K562 (cell line): ENCODE data around the gene VIPR2. TPM values are rescaled to one million over a fixed set of nuclear protein-coding genes. Genes with fewer than 3 reads are reported as not detected.
"Not testable (repeated sequence)": the region's sequence is repeated elsewhere in the genome, so short reads cannot be mapped to it uniquely, and the experiment has no call there.

Source experiments
- ATAC-seq: fragments of 200-7000 bp; cut with Tn5 transposase; 3 replicates; pipeline ENCODE4 v1.9.1; 2020; ENCODE audit warnings: moderate library complexity
- BruUV-seq: library from RNA; stranded (reverse); fragments of 400-500 nt; replicated peaks from 2 replicates; lab custom pipeline; 2021; lab: Mats Ljungman, UMichigan
- CTCF ChIA-PET: fragments of 300-600 bp; formaldehyde crosslinking; extraction: SDS; loops from one replicate; lab custom pipeline; 2021; ENCODE audit warnings: low intra/inter-chr PET ratio; lab: Yijun Ruan, JAX
- POLR2A ChIA-PET: fragments of 300-600, 350-650 bp; sonication (Branson Sonifier 250); formaldehyde crosslinking; extraction: SDS; loops from one replicate; lab custom pipeline; 2021; ENCODE audit warnings: antibody characterized with exemption, inconsistent platforms; lab: Yijun Ruan, JAX
- DNase-seq, 4 experiments: peaks; one replicate each; pipeline versions ENCODE4 v3.0.0 to v3.0.0-alpha.2; 2011 to 2018; ENCODE audit warnings: low spot score in 3 of 4, mixed read lengths in 3 of 4; ENCODE audit errors: extremely low read depth in 1 of 4
- FAIRE-seq: peaks from 2 replicates; lab custom pipeline; 2011; peaks lifted over from hg19 to GRCh38; lab: Jason Lieb, UNC
- H2AFZ ChIP-seq: 2 replicates; pipeline ENCODE4 v1.6.0; 2011; ENCODE audit warnings: low read depth, low read length, control low read depth, inconsistent platforms
- H3K27ac ChIP-seq: fragments of 200-600 bp; 3 replicates; pipeline ENCODE4 v1.8.0; 2011; ENCODE audit warnings: low read depth, mild to moderate bottlenecking, control low read depth, inconsistent platforms, low read length, moderate library complexity, mixed read lengths; ENCODE audit errors: extremely low read depth
- H3K27me3 ChIP-seq, 2 experiments: fragments of 300-600 bp in 1 of 2; 2 replicates in 1 of 2; 3 replicates in 1 of 2; pipeline versions ENCODE4 v1.6.0 to v1.8.0; 2011; ENCODE audit warnings: inconsistent platforms in 2 of 2, low read length in 2 of 2, mild to moderate bottlenecking in 1 of 2, mixed read lengths in 1 of 2, moderate library complexity in 1 of 2; ENCODE audit not compliant: control insufficient read depth in 2 of 2, insufficient read depth in 2 of 2
- H3K36me3 ChIP-seq: fragments of 300-600 bp; 3 replicates; pipeline ENCODE4 v1.8.0; 2011; ENCODE audit warnings: mild to moderate bottlenecking, low read length, inconsistent platforms; ENCODE audit not compliant: control insufficient read depth, insufficient read depth
- H3K4me1 ChIP-seq, 2 experiments: fragments of 200-600 bp in 1 of 2; replicated peaks in 1 of 2; 2 replicates in 1 of 2; 3 replicates in 1 of 2; pipeline versions ENCODE4 v1.5.1 to v1.8.0; 2011; ENCODE audit warnings: inconsistent platforms in 2 of 2, low read length in 2 of 2, mild to moderate bottlenecking in 1 of 2, mixed read lengths in 1 of 2, moderate library complexity in 1 of 2; ENCODE audit not compliant: control insufficient read depth in 2 of 2, insufficient read depth in 2 of 2
- H3K4me2 ChIP-seq: 2 replicates; pipeline ENCODE4 v1.6.1; 2011; ENCODE audit warnings: low read length, control low read depth, inconsistent platforms, mixed read lengths; ENCODE audit not compliant: insufficient read depth
- H3K4me3 ChIP-seq: fragments of 200-600 bp; sonication (generic), shearing (Covaris generic); 2 replicates; pipeline ENCODE4 v1.5.1; 2016; ENCODE audit warnings: control low read depth, inconsistent platforms
- H3K79me2 ChIP-seq: fragments of 200-600 bp; 3 replicates; pipeline ENCODE4 v1.8.0; 2011; ENCODE audit warnings: low read length, inconsistent platforms; ENCODE audit not compliant: control insufficient read depth, insufficient read depth
- H3K9ac ChIP-seq, 2 experiments: 2 replicates each; pipeline versions ENCODE4 v1.6.0 to v1.6.1; 2011; ENCODE audit warnings: low read depth in 2 of 2, low read length in 2 of 2, control low read depth in 1 of 2, inconsistent platforms in 1 of 2, mild to moderate bottlenecking in 1 of 2, mixed read lengths in 1 of 2; ENCODE audit not compliant: insufficient read depth in 1 of 2
- H3K9me1 ChIP-seq: one replicate; pipeline ENCODE4 v1.6.0; 2011; ENCODE audit warnings: inconsistent platforms, mild to moderate bottlenecking, low read length, moderate library complexity; ENCODE audit not compliant: control insufficient read depth, insufficient read depth
- H3K9me3 ChIP-seq: replicated peaks from 2 replicates; pipeline ENCODE4 v1.5.1; 2011; ENCODE audit warnings: low read depth, low read length, inconsistent platforms; ENCODE audit not compliant: control insufficient read depth, insufficient read depth
- H4K20me1 ChIP-seq: replicated peaks from 2 replicates; pipeline ENCODE4 v1.6.1; 2011; ENCODE audit warnings: low read length, inconsistent platforms, mixed read lengths; ENCODE audit not compliant: control insufficient read depth, insufficient read depth
- C11orf30 ChIP-seq: fragments of 450-650 bp; IDR thresholded peaks from 2 replicates; pipeline ENCODE4 v1.6.1; 2016; ENCODE audit warnings: low read depth, mild to moderate bottlenecking
- MAFG ChIP-seq: fragments of 450-650 bp; conservative IDR thresholded peaks from 2 replicates; pipeline ENCODE4 v1.6.1; 2016; ENCODE audit warnings: missing genetic modification characterization, missing compliant biosample characterization
- ZNF121 ChIP-seq: sonication (generic); formaldehyde crosslinking; conservative IDR thresholded peaks from 2 replicates; pipeline ENCODE4 v1.8.0; 2022; ENCODE audit warnings: missing genetic modification reagents
- ZNF316 ChIP-seq: fragments of 450-650 bp; IDR thresholded peaks from 2 replicates; pipeline ENCODE4 v1.6.1; 2016
- WGBS: fragments of 100-300 bp; shearing (Covaris generic); methylation state at CpG from one replicate; pipeline ENCODE4 v1.1.6; 2016; ENCODE audit warnings: low coverage, mixed read lengths; ENCODE audit not compliant: insufficient coverage; ENCODE audit errors: missing lambda C conversion rate; 5-methylcytosine and 5-hydroxymethylcytosine counted together
- in situ Hi-C: fragments of 300-500 bp; cut with MboI; formaldehyde crosslinking; loops from 4 replicates; pipeline ENCODE4 v1.15.0; 2018; ENCODE audit warnings: inconsistent platforms, mixed read lengths
- intact Hi-C: fragments of 100-400 bp; cut with micrococcal nuclease; formaldehyde crosslinking; loops from 2 replicates; pipeline ENCODE4 v1.14.2; 2022
- polyA plus RNA-seq, 8 experiments: library from polyadenylated mRNA; depleted of rRNA in 4 of 8; stranded (reverse) in 5 of 8; unstranded in 3 of 8; fragments of >200 nt; fragmentation: Nextera tagmentation in 2 of 8; fragmentation: Illumina TruSeq in 1 of 8; extraction: Ambion mirVana in 2 of 8; extraction: Trizol in 1 of 8; gene quantifications; 2 replicates each; pipeline versions ENCODE4 v1.2.1 to v1.2.3, GENCODE V29; 2011 to 2014; ENCODE audit warnings: inconsistent platforms in 1 of 8, missing spikeins in 1 of 8
- total RNA-seq, 7 experiments: library from RNA; depleted of rRNA in 6 of 7; stranded (reverse); fragments of >200 nt in 6 of 7; fragmentation: Illumina TruSeq in 2 of 7; extraction: Trizol in 2 of 7; gene quantifications; 2 replicates each; pipeline versions ENCODE4 v1.2.1 to v1.2.3, GENCODE V29; 2011 to 2021; ENCODE audit warnings: low replicate concordance in 1 of 7

Gene VIPR2
- total and polyA plus RNA-seq, 9 of the 15 experiments (the other 6 are each of a cell fraction or from before 2014, with no cell fraction given): 0.04 TPM; not detected in 8

DNA sequence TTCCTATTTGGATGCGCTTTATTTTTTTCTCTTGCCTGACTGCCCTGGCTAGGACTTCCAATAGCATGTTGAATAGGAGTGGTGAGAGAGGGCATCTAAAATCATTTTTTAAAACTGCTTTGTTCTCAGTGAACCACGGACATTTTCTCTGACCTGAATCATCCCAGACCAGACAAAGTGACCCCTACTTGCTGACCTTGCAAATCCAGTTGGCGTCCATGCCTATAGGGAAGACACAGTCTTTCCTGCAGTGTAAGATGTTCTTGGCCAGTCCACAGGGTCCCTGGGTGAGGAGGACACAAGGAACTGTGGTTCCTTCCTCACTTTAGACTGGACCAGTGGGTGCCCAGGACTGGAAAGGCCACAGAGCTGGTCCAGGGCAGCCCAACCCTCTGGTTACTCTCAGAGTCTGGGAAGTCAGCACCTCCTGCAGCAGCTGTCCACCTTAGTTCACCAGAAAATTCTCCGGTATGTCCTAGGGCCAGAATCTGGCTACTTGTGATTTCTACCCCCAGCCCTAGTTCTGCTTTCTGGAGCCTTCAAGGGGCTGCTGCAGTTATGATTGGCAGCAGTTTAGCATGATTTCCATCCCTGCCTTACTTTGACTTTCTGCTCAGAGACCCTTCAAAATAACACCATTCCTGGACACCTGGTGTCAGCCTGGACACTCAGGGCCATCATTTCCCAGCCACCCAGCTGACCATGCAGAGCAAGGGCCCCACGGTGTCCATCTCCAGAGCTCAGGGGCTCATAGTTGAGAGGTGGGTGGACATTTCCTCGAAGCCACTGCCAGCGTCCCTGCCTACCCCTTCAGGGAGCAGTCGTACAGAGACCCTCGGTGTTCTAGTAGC, 19.3 kb downstream of the VIPR2 start:
- Histone ChIP-seq H3K27me3 (peaks cover 30 to 59% of the 10 kb centered on the region in 2 experiments; a peak in 4 of 5 replicates), H3K9ac (no peak overlapping the region), H2AFZ (no peak overlapping the region), H3K9me1 (no peaks in the 10 kb centered on the region), H3K27ac (no peak overlapping the region), H4K20me1 (no peaks in the 10 kb centered on the region; the same call in 1 of the 2 replicates), H3K4me1 (no peaks in the 10 kb centered on the region), H3K9me3 (no peaks in the 10 kb centered on the region), H3K36me3 (no peaks in the 10 kb centered on the region), H3K4me2 (no peak overlapping the region), H3K4me3 (no peak overlapping the region), H3K79me2 (no peaks in the 10 kb centered on the region)
- TF ChIP-seq C11orf30 (peak; percentile 30), ZNF121 (CRISPR knock-in tag) (no peak), ZNF316 (peak; percentile 54), MAFG (tag) (0 out of 2 replicates have a peak, but pooled peaks have one; percentile 13)
- in situ Hi-C loops (no loop called here), intact Hi-C loops (no loop called here)
- ChIA-PET POLR2A (no interaction called here), CTCF (no interaction called here)
- 4% methylated on average over 9 of the region's 9 CpGs for WGBS
- FAIRE-seq (no peak), DNase-seq (no peak), ATAC-seq (no peak)
- BruUV-seq: no TSS peak

DNA sequence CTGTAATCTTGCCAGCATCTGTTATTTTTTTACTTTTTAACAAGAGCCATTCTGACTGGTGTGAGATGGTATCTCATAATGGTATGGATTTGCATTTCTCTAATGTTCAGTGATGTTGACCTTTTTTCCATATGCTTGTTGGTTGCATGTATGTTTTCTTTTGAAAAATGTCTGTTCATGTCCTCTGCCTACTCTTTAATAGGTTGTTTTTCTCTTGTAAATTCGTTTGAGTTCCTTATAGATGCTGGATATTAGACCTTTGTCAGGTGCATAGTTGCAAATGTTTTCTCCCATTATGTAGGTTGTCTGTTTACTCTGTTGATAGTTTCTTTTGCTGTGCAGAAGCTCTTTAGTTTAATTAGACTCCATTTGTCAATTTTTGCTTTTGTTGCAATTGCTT, 20.9 kb downstream of the VIPR2 start:
- in situ Hi-C loops: not testable (repeated sequence)

More for the DNA sequence above, 20.9 kb downstream of the VIPR2 start:
- H3K36me3 ChIP-seq, intact Hi-C loops, H3K4me2 ChIP-seq, H3K79me2 ChIP-seq, CTCF ChIA-PET, FAIRE-seq, H4K20me1 ChIP-seq, H3K9me1 ChIP-seq, ATAC-seq, H3K9ac ChIP-seq, H3K4me3 ChIP-seq, H2AFZ ChIP-seq, H3K27ac ChIP-seq, H3K9me3 ChIP-seq, BruUV-seq, DNase-seq, H3K4me1 ChIP-seq: not testable (repeated sequence)
- POLR2A ChIA-PET: interaction anchor here (0.6 kb wide), 1 partner anchor 10 kb away, joined by 4 read pairs; no protein-coding TSS in a partner anchor
- peaks cover 46 to 71% of the 10 kb centered on the region in 2 experiments for H3K27me3 ChIP-seq
- 0% methylated on average over 1 of the region's 1 CpG for WGBS
